OCI-LY3 (cell line): ENCODE data around the gene DUSP2.

Source experiments
- EZH2phosphoT487 ChIP-seq: fragments of 200-600 bp; shearing (Covaris generic); IDR thresholded peaks from 2 replicates; pipeline ENCODE4 v1.6.1; 2018; ENCODE audit warnings: antibody characterized with exemption, mixed run types, low read depth
- TF ChIP-seq, protein P1 (sequence below): fragments of 200-600, 300-600 bp; sonication (generic); IDR thresholded peaks from 2 replicates; pipeline ENCODE4 v1.5.1; 2014; ENCODE audit warnings: antibody characterized with exemption, low read length, low read depth

- TF ChIP-seq, protein P1, sequence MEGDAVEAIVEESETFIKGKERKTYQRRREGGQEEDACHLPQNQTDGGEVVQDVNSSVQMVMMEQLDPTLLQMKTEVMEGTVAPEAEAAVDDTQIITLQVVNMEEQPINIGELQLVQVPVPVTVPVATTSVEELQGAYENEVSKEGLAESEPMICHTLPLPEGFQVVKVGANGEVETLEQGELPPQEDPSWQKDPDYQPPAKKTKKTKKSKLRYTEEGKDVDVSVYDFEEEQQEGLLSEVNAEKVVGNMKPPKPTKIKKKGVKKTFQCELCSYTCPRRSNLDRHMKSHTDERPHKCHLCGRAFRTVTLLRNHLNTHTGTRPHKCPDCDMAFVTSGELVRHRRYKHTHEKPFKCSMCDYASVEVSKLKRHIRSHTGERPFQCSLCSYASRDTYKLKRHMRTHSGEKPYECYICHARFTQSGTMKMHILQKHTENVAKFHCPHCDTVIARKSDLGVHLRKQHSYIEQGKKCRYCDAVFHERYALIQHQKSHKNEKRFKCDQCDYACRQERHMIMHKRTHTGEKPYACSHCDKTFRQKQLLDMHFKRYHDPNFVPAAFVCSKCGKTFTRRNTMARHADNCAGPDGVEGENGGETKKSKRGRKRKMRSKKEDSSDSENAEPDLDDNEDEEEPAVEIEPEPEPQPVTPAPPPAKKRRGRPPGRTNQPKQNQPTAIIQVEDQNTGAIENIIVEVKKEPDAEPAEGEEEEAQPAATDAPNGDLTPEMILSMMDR = no peak
- no peak for TF ChIP-seq EZH2phosphoT487
These were observed 30.7 kb downstream of the DUSP2 start for GRCh38 chr2:96114546-96114902.
